NCI-H1417 treated with DMSO at 0.1 percent for 48 hours (cell line): ENCODE measurements around the gene ING1.

ENCODE experiments used
- DNase-seq: peaks from one replicate; lab custom pipeline; 2025; lab: John Stamatoyannopoulos, UW

Gene ING1

DNA sequence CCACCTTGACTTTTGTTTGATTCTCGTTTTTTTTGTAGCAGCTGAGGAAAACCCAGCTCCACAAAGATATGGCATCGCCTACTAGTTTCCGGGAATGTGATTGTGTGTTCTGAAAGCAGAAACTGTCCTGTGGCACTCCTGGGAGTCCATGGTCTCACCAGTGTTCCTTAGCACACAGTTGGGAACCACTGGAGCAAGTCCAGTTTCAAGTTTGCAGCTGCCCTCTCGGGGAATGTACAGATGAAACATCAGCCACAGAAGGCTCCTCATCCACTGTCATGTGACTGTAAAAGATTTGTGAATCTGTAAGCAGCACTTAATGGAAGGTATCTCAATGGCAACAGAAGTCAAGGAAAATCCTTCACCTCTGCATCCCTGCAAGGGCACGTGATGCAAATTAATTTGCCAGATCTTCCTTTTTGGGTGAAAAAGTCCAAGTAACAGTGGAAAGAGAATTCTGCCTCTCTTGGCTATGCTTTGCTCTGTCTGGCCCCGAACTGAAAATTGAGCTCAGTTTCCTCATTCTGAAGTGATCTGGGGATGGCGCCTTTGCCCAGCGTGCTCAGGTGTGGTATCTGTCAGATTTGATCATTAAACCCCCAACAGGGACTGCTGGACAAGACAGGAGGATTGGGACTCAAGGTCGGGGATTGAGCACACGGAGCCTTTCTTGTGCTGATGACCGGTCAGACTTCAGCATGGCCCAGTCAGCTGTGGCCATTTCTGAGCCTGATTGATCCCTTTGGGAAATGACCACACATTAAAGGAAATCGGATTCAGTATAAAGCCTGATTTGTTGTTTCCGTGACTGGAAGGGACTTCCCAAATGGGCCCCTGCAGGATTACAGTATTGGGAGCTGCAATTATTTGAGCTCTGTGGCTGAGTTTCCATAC, 58.8 kb downstream of the ING1 start:
- DNase-seq, result no peak
